GM23338 (cell line): ENCODE measurements around the gene GLI1.

Experiments
- CREB1 ChIP-seq: fragments of 250-450 bp; sonication (Bioruptor Pico); IDR thresholded peaks from 2 replicates; pipeline ENCODE4 v1.5.0; 2020; ENCODE audit warnings: low read depth, mild to moderate bottlenecking, moderate library complexity
- ETS1 ChIP-seq: IDR thresholded peaks from 2 replicates; pipeline ENCODE4 v1.6.1; 2016; ENCODE audit warnings: antibody characterized with exemption
- EZH2 ChIP-seq: fragments of 200-600 bp; sonication (generic); IDR thresholded peaks from one replicate; pipeline ENCODE4 v1.8.0; 2017; ENCODE audit warnings: antibody characterized with exemption, mild to moderate bottlenecking, low read depth; ENCODE audit not compliant: unreplicated experiment
- EZH2phosphoT487 ChIP-seq: fragments of 200-600 bp; sonication (generic); IDR thresholded peaks from one replicate; pipeline ENCODE4 v1.8.1; 2018; ENCODE audit warnings: antibody characterized with exemption; ENCODE audit not compliant: unreplicated experiment
- JUNB ChIP-seq: IDR thresholded peaks from one replicate; pipeline ENCODE4 v1.6.1; 2016; ENCODE audit warnings: antibody characterized with exemption; ENCODE audit not compliant: unreplicated experiment
- NANOG ChIP-seq: IDR thresholded peaks from 2 replicates; pipeline ENCODE4 v1.6.1; 2016; ENCODE audit warnings: antibody characterized with exemption, borderline replicate concordance
- POLR2AphosphoS5 ChIP-seq: IDR thresholded peaks from 2 replicates; pipeline ENCODE4 v1.6.1; 2016; ENCODE audit warnings: antibody characterized with exemption, low read depth
- STAT1 ChIP-seq: IDR thresholded peaks from one replicate; pipeline ENCODE4 v1.6.1; 2016; ENCODE audit warnings: antibody characterized with exemption; ENCODE audit not compliant: unreplicated experiment
- ZNF114 ChIP-seq: fragments of 250-450 bp; sonication (Bioruptor Pico); IDR thresholded peaks from 2 replicates; pipeline ENCODE4 v1.5.0; 2020; ENCODE audit warnings: mild to moderate bottlenecking, moderate library complexity
- ZNF331 ChIP-seq: fragments of 250-450 bp; sonication (Bioruptor Pico); IDR thresholded peaks from 2 replicates; pipeline ENCODE4 v1.5.0; 2020; ENCODE audit warnings: low read depth, mild to moderate bottlenecking, moderate library complexity
- ZNF462 ChIP-seq: fragments of 250-450 bp; sonication (Bioruptor Pico); IDR thresholded peaks from 2 replicates; pipeline ENCODE4 v1.5.0; 2020; ENCODE audit warnings: mild to moderate bottlenecking, moderate library complexity
- TF ChIP-seq, protein P1 (sequence below): IDR thresholded peaks from one replicate; pipeline ENCODE4 v1.6.1; 2018; ENCODE audit warnings: antibody characterized with exemption; ENCODE audit not compliant: unreplicated experiment
- TF ChIP-seq, protein P2 (sequence below), 2 experiments: fragments of 200-600 bp in 1 of 2; sonication (generic) in 1 of 2; conservative IDR thresholded peaks; 2 replicates each; pipeline versions ENCODE4 v1.5.1 to v1.6.1; 2016 to 2017; ENCODE audit warnings: antibody characterized with exemption in 2 of 2, low read depth in 2 of 2, mild to moderate bottlenecking in 2 of 2, moderate library complexity in 1 of 2

DNA sequence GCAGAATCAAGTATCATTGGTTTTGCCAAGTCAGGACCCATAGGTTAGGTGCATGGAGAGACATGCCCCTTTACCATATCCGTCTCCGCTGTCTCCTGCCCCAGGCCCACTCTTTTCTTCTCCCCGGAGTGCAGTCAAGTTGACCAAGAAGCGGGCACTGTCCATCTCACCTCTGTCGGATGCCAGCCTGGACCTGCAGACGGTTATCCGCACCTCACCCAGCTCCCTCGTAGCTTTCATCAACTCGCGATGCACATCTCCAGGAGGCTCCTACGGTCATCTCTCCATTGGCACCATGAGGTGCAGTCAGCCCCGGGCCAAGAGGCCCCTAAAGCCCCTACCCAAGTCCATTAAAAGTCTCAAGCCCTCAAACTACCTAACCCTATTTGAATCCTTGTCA is 5.0 kb downstream of the GLI1 start:
- TF ChIP-seq JUNB, result no peak
- TF ChIP-seq, protein P1, sequence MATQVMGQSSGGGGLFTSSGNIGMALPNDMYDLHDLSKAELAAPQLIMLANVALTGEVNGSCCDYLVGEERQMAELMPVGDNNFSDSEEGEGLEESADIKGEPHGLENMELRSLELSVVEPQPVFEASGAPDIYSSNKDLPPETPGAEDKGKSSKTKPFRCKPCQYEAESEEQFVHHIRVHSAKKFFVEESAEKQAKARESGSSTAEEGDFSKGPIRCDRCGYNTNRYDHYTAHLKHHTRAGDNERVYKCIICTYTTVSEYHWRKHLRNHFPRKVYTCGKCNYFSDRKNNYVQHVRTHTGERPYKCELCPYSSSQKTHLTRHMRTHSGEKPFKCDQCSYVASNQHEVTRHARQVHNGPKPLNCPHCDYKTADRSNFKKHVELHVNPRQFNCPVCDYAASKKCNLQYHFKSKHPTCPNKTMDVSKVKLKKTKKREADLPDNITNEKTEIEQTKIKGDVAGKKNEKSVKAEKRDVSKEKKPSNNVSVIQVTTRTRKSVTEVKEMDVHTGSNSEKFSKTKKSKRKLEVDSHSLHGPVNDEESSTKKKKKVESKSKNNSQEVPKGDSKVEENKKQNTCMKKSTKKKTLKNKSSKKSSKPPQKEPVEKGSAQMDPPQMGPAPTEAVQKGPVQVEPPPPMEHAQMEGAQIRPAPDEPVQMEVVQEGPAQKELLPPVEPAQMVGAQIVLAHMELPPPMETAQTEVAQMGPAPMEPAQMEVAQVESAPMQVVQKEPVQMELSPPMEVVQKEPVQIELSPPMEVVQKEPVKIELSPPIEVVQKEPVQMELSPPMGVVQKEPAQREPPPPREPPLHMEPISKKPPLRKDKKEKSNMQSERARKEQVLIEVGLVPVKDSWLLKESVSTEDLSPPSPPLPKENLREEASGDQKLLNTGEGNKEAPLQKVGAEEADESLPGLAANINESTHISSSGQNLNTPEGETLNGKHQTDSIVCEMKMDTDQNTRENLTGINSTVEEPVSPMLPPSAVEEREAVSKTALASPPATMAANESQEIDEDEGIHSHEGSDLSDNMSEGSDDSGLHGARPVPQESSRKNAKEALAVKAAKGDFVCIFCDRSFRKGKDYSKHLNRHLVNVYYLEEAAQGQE, result no peak
- TF ChIP-seq, protein P2, sequence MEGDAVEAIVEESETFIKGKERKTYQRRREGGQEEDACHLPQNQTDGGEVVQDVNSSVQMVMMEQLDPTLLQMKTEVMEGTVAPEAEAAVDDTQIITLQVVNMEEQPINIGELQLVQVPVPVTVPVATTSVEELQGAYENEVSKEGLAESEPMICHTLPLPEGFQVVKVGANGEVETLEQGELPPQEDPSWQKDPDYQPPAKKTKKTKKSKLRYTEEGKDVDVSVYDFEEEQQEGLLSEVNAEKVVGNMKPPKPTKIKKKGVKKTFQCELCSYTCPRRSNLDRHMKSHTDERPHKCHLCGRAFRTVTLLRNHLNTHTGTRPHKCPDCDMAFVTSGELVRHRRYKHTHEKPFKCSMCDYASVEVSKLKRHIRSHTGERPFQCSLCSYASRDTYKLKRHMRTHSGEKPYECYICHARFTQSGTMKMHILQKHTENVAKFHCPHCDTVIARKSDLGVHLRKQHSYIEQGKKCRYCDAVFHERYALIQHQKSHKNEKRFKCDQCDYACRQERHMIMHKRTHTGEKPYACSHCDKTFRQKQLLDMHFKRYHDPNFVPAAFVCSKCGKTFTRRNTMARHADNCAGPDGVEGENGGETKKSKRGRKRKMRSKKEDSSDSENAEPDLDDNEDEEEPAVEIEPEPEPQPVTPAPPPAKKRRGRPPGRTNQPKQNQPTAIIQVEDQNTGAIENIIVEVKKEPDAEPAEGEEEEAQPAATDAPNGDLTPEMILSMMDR (conservative IDR thresholded peaks at IDR 0.05; ENCODE audit: low read depth in 2 of 2), result no peak
- no peak for TF ChIP-seq EZH2
- no peak for TF ChIP-seq EZH2phosphoT487
- TF ChIP-seq POLR2AphosphoS5, result no peak
- no peak for TF ChIP-seq NANOG
- TF ChIP-seq ZNF462 (CRISPR knock-in tag), result no peak
- no peak for TF ChIP-seq CREB1 (CRISPR knock-in tag)
- no peak for TF ChIP-seq ETS1
- TF ChIP-seq STAT1, result no peak
- TF ChIP-seq ZNF114 (CRISPR knock-in tag), result no peak
- no peak for TF ChIP-seq ZNF331 (CRISPR knock-in tag)
